Mucosa of stomach (tissue), 1 donor: ENCODE results near the gene TTC9C.
A peak's percentile ranks its signal among the peaks of the same experiment; 100 is the strongest.

Source experiments
- H3K27me3 ChIP-seq: one replicate; pipeline ENCODE4 v1.7.0; 2013; ENCODE audit warnings: mild to moderate bottlenecking, low read length; ENCODE audit not compliant: control insufficient read depth, insufficient read depth
- H3K36me3 ChIP-seq: one replicate; pipeline ENCODE4 v1.7.0; 2013; ENCODE audit warnings: low read length; ENCODE audit not compliant: control insufficient read depth, insufficient read depth
- H3K4me1 ChIP-seq: one replicate; pipeline ENCODE4 v1.7.0; 2013; ENCODE audit warnings: mild to moderate bottlenecking, low read length; ENCODE audit not compliant: control insufficient read depth, insufficient read depth
- H3K4me3 ChIP-seq: one replicate; pipeline ENCODE4 v1.7.0; 2013; ENCODE audit warnings: low read length
- H3K9ac ChIP-seq: one replicate; pipeline ENCODE4 v1.7.0; 2013; ENCODE audit warnings: mild to moderate bottlenecking, low read length, moderate library complexity
- H3K9me3 ChIP-seq: one replicate; pipeline ENCODE4 v1.7.0; 2013; ENCODE audit warnings: mild to moderate bottlenecking, low read length, moderate library complexity; ENCODE audit not compliant: control insufficient read depth
- donor health status: Pancreatic carcinoma.

TTC9C gene

DNA sequence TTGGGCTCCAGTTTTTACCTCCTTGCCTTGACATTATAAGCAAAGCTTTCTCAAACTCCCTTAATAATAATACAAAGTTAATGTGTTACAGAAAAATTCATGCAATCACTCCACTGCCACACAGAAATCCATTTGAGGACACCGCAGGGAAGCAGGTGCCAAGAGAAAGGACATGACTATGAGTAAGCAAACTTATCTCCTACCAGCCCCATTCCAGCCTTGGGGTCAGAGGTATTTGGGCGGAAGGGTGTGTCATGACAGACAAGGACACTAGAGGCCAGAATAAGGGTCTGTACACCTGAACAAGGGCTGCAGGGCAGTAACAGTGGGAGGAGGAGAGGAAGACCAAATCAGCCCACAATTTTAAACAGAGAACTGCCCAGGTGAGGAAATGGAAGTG is 14.9 kb upstream of the TTC9C start:
- Histone ChIP-seq H3K27me3 (no peaks in the 10 kb centered on the region), H3K9ac (peak overlapping the region; percentile 38), H3K36me3 (peaks cover 17% of the 10 kb centered on the region), H3K9me3 (no peaks in the 10 kb centered on the region), H3K4me1 (peaks cover 43% of the 10 kb centered on the region), H3K4me3 (no peak overlapping the region)

DNA sequence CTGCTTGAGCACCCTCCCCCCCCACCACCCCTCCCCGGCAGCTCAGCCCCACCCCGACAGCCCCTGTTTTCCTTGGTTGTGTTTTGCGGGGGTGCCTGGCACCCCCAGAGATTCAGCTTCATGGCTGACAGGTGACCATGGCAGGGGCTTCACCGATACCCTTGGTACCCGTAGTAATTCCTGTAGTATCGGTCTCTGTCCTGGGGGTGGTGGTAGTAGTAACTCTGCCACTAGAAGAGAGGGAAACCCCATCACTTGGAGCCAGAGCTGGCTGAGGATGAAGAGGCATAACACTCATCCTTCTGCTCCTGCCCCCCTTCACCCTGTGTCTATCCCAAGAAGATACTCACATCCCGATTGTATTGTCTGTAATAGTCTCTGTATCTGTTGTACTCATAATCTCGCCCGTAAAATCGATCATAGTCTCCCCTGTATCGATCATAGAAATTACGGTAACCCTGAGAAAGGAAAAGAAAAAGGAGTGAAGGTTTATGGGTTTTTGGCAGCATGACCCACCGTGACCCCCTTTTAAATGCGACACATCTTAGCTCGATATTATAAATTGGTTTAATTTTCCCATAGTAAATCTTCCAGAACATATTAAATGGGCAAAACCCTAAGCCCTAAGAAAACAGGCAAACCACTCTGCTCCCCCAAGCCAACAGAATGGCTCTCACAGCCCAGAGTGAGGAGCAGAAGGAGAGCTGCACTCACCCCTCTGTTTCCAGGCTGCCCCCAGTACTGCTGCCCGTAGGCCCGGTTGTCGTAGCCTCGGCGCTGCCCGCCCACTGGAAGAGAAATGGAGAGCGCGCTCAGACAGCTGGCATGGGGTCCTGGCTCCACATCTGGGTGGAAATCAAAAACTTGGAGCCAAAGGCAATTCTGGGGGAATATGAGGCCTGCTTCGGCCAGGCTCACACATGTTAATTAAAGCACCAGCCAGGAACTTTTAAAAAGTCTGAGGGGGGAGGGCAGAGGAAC is 12.8 kb upstream of the TTC9C start:
- H3K4me3 ChIP-seq = no peak overlapping the region
- no peaks in the 10 kb centered on the region for H3K9me3 ChIP-seq
- no peaks in the 10 kb centered on the region for H3K27me3 ChIP-seq
- H3K4me1 ChIP-seq = peaks cover 30% of the 10 kb centered on the region
- H3K36me3 ChIP-seq = peaks cover 16% of the 10 kb centered on the region
- no peak overlapping the region for H3K9ac ChIP-seq

DNA sequence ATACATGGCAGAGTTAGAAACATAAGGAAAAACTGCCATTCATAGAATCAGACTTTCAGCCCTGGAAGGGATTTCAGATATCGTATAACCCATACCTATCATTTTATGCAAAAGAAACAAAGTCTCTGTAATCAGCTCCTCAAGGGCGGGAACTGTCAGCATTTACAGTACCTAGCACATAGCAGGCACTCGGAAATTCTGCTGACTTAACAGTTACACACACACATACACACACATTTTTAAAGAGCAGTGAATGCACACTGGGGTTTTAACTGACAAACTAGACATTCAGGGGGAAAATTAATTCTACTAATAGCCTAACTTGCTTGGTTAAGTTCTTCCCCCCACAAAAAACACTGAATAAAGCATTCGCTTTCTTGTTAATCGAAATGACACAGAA is 12.1 kb upstream of the TTC9C start:
- H3K27me3 ChIP-seq = no peaks in the 10 kb centered on the region
- H3K4me3 ChIP-seq = no peak overlapping the region
- H3K9me3 ChIP-seq = no peaks in the 10 kb centered on the region
- H3K9ac ChIP-seq = no peak overlapping the region
- H3K4me1 ChIP-seq = peaks cover 27% of the 10 kb centered on the region
- peaks cover 15% of the 10 kb centered on the region for H3K36me3 ChIP-seq

DNA sequence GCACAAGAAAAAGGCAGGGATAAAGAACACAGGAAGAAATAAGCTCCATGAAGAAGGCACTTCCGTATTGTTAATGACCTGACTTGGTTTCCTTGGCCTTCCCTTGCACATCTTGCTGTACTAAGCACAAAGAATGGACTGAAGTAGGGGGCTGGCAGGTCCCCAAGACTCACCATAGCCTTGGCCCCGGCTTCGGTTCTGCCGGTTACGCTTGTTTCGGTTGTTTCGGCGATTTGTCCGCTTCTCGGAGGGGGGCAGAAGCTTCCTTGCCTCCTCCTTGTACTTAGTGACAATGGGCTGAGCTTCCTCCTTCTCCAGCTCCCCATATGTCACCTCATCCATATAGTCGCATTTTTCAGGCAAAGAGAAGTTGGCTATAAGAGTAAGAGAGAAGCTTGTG is 11.5 kb upstream of the TTC9C start:
- peaks cover 20% of the 10 kb centered on the region for H3K36me3 ChIP-seq
- H3K27me3 ChIP-seq = no peaks in the 10 kb centered on the region
- no peak overlapping the region for H3K9ac ChIP-seq

DNA sequence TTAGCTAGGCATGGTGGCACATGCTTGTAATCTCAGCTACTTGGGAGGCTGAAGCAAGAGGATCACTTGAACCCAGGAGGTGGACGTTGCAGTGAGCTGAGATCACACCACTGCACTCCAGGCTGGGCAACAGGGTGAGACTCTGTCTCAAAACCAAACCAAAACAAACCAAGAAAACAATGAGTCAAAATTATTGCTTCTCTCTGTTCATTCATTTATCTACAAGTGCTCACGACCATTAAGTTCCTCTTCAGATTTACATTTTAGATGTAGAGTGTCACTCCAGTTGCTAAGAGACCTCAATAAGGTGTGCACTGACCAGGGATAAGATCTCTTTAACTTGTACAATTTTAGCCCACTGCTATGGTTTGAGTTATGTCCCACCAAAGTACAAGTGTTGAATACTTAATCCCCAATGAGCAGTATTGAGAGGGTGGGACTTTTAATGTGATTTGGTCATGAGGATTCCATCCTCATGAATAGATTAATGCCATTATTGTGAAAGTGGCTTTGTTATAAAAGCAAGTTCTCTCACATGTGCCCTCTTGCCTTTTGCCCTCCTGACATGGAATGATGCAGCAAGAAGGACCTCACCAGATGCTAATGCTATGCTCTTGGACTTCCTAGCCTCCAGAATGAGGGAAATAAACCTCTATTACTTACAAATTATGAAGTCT is 8.8 kb upstream of the TTC9C start:
- Histone ChIP-seq H3K27me3 (no peaks in the 10 kb centered on the region), H3K9ac (no peak overlapping the region), H3K9me3 (no peaks in the 10 kb centered on the region), H3K36me3 (peaks cover 35% of the 10 kb centered on the region), H3K4me1 (peaks cover 14% of the 10 kb centered on the region), H3K4me3 (no peak overlapping the region)

More for the DNA sequence above, 11.5 kb upstream of the TTC9C start:
- H3K4me1 ChIP-seq = peaks cover 27% of the 10 kb centered on the region
- H3K4me3 ChIP-seq = no peak overlapping the region
- no peaks in the 10 kb centered on the region for H3K9me3 ChIP-seq

DNA sequence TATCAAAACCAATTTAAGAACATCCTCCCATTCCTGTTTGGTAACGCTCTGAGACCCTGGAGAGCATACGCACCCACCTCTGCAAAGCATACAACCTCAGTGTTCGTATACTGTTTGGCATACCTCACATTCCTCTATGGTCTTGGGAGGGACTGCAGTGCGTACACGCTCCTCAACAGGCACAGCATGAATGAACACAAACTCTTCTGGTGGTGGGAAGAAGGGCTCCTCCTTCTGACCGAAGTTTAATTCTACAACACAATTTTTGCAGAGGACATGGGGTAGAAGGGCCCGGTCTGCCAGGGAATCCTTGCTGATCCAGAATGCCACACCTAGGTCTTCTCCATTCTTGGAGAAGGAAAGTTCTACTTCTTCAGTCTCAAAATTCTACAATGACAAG is 6.3 kb upstream of the TTC9C start:
- H3K4me3 ChIP-seq = no peak overlapping the region
- peaks cover 10% of the 10 kb centered on the region for H3K4me1 ChIP-seq
- H3K27me3 ChIP-seq = no peaks in the 10 kb centered on the region
- H3K36me3 ChIP-seq = peaks cover 27% of the 10 kb centered on the region
- H3K9ac ChIP-seq = no peak overlapping the region
- no peaks in the 10 kb centered on the region for H3K9me3 ChIP-seq

DNA sequence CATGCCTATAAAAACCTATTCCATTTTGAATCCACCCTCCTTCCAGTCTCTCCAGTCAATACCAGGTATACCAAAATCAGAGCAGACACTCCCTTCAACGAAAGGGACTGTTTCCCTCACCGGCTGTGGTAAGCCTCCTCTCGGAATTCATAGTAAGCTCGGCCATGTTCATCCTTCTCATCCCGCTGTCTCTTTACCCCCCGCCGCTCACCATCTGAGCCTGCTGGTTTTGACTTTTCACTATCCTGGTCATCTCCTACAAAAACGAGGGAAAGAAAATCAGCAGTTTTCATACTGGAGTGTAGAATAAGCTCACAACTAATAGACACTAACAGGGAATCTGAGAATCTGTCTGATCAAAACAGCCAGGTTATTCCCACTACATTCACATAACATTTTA is 4.1 kb upstream of the TTC9C start:
- Histone ChIP-seq H3K36me3 (peaks cover 25% of the 10 kb centered on the region), H3K4me3 (no peak overlapping the region), H3K4me1 (peaks cover 10% of the 10 kb centered on the region), H3K9me3 (no peaks in the 10 kb centered on the region), H3K9ac (peak overlapping the region; percentile 73), H3K27me3 (no peaks in the 10 kb centered on the region)

DNA sequence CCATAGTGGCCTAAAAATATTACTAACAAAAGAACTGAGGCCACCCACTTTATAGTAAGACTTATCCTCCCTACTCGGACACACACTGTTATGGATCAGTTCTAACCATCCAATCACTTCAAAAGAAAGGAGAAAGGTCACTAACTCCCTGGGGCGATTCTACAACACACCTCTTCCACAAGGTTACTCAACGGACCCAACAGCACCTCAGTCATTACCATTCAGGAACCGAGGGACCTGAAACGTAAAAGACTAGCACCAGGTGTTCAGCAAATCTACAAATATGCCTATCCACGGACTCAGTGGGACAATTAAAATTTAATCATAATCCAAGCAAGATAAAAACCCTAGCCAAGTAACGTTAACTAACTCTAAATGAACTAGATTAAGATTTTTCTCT is 2.6 kb upstream of the TTC9C start:
- Histone ChIP-seq H3K27me3 (no peaks in the 10 kb centered on the region), H3K9me3 (no peaks in the 10 kb centered on the region), H3K9ac (peak overlapping the region; percentile 73), H3K4me1 (peaks cover 16% of the 10 kb centered on the region), H3K36me3 (peaks cover 25% of the 10 kb centered on the region), H3K4me3 (peak overlapping the region; percentile 76)

DNA sequence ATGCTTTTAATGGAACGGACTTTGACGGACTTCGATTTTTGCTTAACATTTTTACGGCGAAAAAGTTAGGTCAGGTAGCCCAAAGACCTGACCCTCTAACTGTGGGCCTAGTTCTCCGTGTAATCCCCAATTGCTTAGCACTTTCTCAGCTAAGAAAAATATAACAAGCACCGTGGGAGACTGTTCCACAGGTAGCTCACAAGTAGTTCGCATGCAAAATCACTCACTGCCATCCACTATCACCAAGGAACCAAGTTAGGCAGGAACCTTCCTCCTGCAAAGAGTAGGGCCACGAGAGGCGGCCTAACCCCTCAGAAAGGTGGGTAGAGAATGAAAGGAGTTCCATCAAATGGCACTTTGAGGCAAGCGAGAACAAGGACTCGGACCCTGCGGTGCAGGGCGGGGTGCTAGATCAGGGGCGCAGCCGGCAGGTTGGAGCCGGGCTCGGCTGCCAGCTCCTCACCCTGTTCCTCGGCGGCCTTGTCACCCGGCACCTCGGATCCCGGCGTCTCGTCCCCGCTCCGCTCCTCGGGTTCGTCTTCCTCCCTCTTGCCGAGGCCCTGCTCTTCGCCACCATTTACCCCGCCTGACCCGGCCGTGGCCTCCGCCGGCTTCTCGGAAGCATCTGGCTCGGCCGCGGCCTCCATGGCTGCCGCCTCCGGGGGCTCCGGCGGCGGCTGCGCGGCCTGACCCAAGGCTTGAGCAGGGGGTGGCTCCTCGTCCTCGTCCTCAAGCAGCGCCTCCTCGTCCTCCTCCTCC is 2.0 kb upstream of the TTC9C start:
- peak overlapping the region; percentile 73 for H3K9ac ChIP-seq
- H3K4me1 ChIP-seq = peaks cover 16% of the 10 kb centered on the region
- no peaks in the 10 kb centered on the region for H3K9me3 ChIP-seq
- peak overlapping the region; percentile 76 for H3K4me3 ChIP-seq
- peaks cover 21% of the 10 kb centered on the region for H3K36me3 ChIP-seq
- H3K27me3 ChIP-seq = no peaks in the 10 kb centered on the region

DNA sequence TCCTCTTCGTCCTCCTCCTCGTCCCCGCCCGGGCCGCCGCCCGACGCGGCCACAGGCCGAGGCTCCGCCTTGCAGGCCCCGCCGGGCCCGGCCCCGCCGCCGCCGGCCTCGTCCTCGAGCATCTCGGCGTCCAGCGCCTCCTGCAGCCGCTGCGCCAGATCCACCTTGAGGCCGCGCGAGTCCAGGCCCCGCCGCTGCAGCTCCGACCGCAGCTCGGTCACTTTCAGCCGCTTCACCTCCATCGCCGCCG is 1.4 kb upstream of the TTC9C start:
- peak overlapping the region; percentile 98 for H3K4me3 ChIP-seq
- H3K4me1 ChIP-seq = peaks cover 16% of the 10 kb centered on the region
- peak overlapping the region; percentile 73 for H3K9ac ChIP-seq
- no peaks in the 10 kb centered on the region for H3K9me3 ChIP-seq
- peaks cover 17% of the 10 kb centered on the region for H3K36me3 ChIP-seq
- no peaks in the 10 kb centered on the region for H3K27me3 ChIP-seq

DNA sequence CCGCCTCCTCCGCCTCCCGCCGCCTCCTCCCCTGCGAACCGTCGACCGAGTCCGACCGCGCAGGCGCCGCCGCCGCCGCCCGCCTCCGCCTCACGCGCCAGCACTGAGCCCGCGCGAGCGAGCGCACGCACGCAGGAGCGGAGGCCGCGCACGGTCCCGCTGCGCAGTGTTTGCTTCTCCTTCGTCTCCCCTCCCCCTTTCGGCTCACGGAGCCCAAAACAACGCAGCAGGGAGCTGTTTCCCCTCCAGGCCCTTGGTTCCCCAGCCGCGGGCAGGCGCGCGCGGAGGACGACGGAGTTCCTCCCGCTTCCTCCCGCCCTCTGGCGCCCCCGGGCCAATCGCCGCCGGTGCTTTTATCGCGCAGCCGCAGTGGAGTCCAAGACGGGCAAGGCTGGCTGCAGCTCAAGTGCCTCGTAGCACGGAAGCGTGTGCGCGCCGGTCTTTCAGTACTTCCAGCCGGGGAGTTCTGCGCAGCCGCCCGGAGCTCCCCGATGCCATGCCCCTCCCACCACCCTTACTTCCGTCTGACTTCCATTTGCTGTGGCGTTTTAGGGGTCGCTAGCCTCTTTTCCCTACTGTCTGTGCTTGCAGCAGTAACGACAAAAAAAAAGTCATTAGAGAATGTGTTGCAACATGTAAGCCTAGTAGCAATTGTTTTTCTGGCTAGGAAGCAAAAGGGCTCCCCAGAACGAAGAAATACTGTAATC is 968 bp upstream of the TTC9C start, which contains the start of gene HNRNPUL2:
TSS of gene HNRNPUL2 (minus strand) at position 293 of the 707 bp plus-strand sequence. CDS start 301 bp downstream, outside the sequence.
- peak within 1 kb of the TSS; percentile 73 for H3K9ac ChIP-seq

More for the DNA sequence above, 968 bp upstream of the TTC9C start, which contains the start of gene HNRNPUL2:
- peaks cover 16% of the 10 kb centered on the region for H3K4me1 ChIP-seq
- H3K36me3 ChIP-seq = peaks cover 13% of the 10 kb centered on the region
- H3K4me3 ChIP-seq = peak within 1 kb of the TSS; percentile 98
- no peaks in the 10 kb centered on the region for H3K9me3 ChIP-seq
- no peaks in the 10 kb centered on the region for H3K27me3 ChIP-seq
